Measurements from ENCODE around the gene KRTAP5-1. TPM values are rescaled to one million over a fixed set of nuclear protein-coding genes. Genes with fewer than 3 reads are reported as not detected.

KRTAP5-1 gene
- total RNA-seq, 1 donor: not detected

DNA sequence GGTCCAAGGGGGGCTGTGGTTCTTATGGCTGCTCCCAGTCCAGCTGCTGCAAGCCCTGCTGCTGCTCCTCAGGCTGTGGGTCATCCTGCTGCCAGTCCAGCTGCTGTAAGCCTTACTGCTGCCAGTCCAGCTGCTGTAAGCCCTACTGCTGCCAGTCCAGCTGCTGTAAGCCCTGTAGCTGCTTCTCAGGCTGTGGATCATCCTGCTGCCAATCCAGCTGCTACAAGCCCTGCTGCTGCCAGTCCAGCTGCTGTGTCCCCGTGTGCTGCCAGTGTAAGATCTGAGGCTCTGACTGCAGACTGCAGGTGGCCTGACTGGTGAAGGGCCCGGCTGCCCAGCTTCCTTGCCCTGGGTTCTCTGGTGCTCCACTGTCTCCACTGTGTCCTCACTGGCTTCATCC, 45.2 kb upstream of the KRTAP5-1 start:
- Histone ChIP-seq H3K4me3 (ENCODE audit: insufficient read depth, low read length) (no peak overlapping the region), H3K9me3 (ENCODE audit: low read depth, low read length) (no peaks in the 10 kb centered on the region), H3K4me2 (ENCODE audit: insufficient read depth, low read length) (no peak overlapping the region), H3K4me1 (ENCODE audit: insufficient read depth, low read length) (no peaks in the 10 kb centered on the region), H4K20me1 (ENCODE audit: insufficient read depth, low read length) (peaks cover 2% of the 10 kb centered on the region), H3K36me3 (ENCODE audit: insufficient read depth, low read length) (no peaks in the 10 kb centered on the region), H3K27me3 (ENCODE audit: insufficient read depth, low read length) (peaks cover 38% of the 10 kb centered on the region), H2AFZ (ENCODE audit: low read length) (no peak overlapping the region), H3K79me2 (ENCODE audit: insufficient read depth, low read length) (no peaks in the 10 kb centered on the region), H3K27ac (ENCODE audit: low read depth, low read length) (no peak overlapping the region)
- DNase-seq (ENCODE audit: insufficient read length, low spot score, missing footprints): peak; percentile 32
- TF ChIP-seq, protein P1, sequence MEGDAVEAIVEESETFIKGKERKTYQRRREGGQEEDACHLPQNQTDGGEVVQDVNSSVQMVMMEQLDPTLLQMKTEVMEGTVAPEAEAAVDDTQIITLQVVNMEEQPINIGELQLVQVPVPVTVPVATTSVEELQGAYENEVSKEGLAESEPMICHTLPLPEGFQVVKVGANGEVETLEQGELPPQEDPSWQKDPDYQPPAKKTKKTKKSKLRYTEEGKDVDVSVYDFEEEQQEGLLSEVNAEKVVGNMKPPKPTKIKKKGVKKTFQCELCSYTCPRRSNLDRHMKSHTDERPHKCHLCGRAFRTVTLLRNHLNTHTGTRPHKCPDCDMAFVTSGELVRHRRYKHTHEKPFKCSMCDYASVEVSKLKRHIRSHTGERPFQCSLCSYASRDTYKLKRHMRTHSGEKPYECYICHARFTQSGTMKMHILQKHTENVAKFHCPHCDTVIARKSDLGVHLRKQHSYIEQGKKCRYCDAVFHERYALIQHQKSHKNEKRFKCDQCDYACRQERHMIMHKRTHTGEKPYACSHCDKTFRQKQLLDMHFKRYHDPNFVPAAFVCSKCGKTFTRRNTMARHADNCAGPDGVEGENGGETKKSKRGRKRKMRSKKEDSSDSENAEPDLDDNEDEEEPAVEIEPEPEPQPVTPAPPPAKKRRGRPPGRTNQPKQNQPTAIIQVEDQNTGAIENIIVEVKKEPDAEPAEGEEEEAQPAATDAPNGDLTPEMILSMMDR (IDR thresholded peaks at IDR 0.05; ENCODE audit: extremely low read depth, low read depth, low read length): no peak

GRCh38 chr11:1629326-1630185, 44.5 kb upstream of the KRTAP5-1 start, which contains the start of gene KRTAP5-5:
Gene KRTAP5-5 (plus strand): TSS chr11:1629775. CDS start chr11:1629841, 66 bp downstream.
- no peak for DNase-seq (ENCODE audit: insufficient read length, low spot score, missing footprints)
- Histone ChIP-seq H3K4me1 (ENCODE audit: insufficient read depth, low read length) (no peaks in the 10 kb centered on the region), H4K20me1 (ENCODE audit: insufficient read depth, low read length) (peaks cover 2% of the 10 kb centered on the region), H3K4me2 (ENCODE audit: insufficient read depth, low read length) (no peak within 1 kb of the TSS), H3K27me3 (ENCODE audit: insufficient read depth, low read length) (peaks cover 38% of the 10 kb centered on the region), H3K9me3 (ENCODE audit: low read depth, low read length) (no peaks in the 10 kb centered on the region), H3K36me3 (ENCODE audit: insufficient read depth, low read length) (no peaks in the 10 kb centered on the region), H2AFZ (ENCODE audit: low read length) (no peak within 1 kb of the TSS), H3K79me2 (ENCODE audit: insufficient read depth, low read length) (no peaks in the 10 kb centered on the region), H3K27ac (ENCODE audit: low read depth, low read length) (no peak within 1 kb of the TSS), H3K4me3 (ENCODE audit: insufficient read depth, low read length) (no peak within 1 kb of the TSS)
- TF ChIP-seq, protein P1 (IDR thresholded peaks at IDR 0.05; ENCODE audit: extremely low read depth, low read depth, low read length): no peak

GRCh38 chr11:1628506-1629325, 43.6 kb upstream of the KRTAP5-1 start:
- Histone ChIP-seq H2AFZ (ENCODE audit: low read length) (no peak overlapping the region), H3K4me3 (ENCODE audit: insufficient read depth, low read length) (no peak overlapping the region), H3K79me2 (ENCODE audit: insufficient read depth, low read length) (no peaks in the 10 kb centered on the region), H4K20me1 (ENCODE audit: insufficient read depth, low read length) (peaks cover 2% of the 10 kb centered on the region), H3K4me1 (ENCODE audit: insufficient read depth, low read length) (no peaks in the 10 kb centered on the region), H3K27me3 (ENCODE audit: insufficient read depth, low read length) (peaks cover 40% of the 10 kb centered on the region), H3K9me3 (ENCODE audit: low read depth, low read length) (no peaks in the 10 kb centered on the region), H3K4me2 (ENCODE audit: insufficient read depth, low read length) (no peak overlapping the region), H3K27ac (ENCODE audit: low read depth, low read length) (no peak overlapping the region), H3K36me3 (ENCODE audit: insufficient read depth, low read length) (no peaks in the 10 kb centered on the region)
- TF ChIP-seq, protein P1 (IDR thresholded peaks at IDR 0.05; ENCODE audit: extremely low read depth, low read depth, low read length): peak; percentile 83
- DNase-seq (ENCODE audit: insufficient read length, low spot score, missing footprints): peak; percentile 97

GRCh38 chr11:1625541-1625940, 40.5 kb upstream of the KRTAP5-1 start:
- no peaks in the 10 kb centered on the region for H3K9me3 ChIP-seq (ENCODE audit: low read depth, low read length)
- H2AFZ ChIP-seq (ENCODE audit: low read length): no peak overlapping the region
- no peaks in the 10 kb centered on the region for H3K4me1 ChIP-seq (ENCODE audit: insufficient read depth, low read length)
- H3K4me3 ChIP-seq (ENCODE audit: insufficient read depth, low read length): no peak overlapping the region
- TF ChIP-seq, protein P1 (IDR thresholded peaks at IDR 0.05; ENCODE audit: extremely low read depth, low read depth, low read length): no peak
- H4K20me1 ChIP-seq (ENCODE audit: insufficient read depth, low read length): peaks cover 2% of the 10 kb centered on the region
- no peak overlapping the region for H3K4me2 ChIP-seq (ENCODE audit: insufficient read depth, low read length)
- no peaks in the 10 kb centered on the region for H3K36me3 ChIP-seq (ENCODE audit: insufficient read depth, low read length)
- H3K27me3 ChIP-seq (ENCODE audit: insufficient read depth, low read length): peaks cover 34% of the 10 kb centered on the region
- no peak overlapping the region for H3K27ac ChIP-seq (ENCODE audit: low read depth, low read length)
- H3K79me2 ChIP-seq (ENCODE audit: insufficient read depth, low read length): no peaks in the 10 kb centered on the region
- no peak for DNase-seq (ENCODE audit: insufficient read length, low spot score, missing footprints)

Measured in osteoblast (primary cell).